K562 (cell line): ENCODE results near the gene SLC16A6. TPM values are rescaled to one million over a fixed set of nuclear protein-coding genes. Genes with fewer than 3 reads are reported as not detected.

Experiments
- ATAC-seq: fragments of 200-7000 bp; cut with Tn5 transposase; 3 replicates; pipeline ENCODE4 v1.9.1; 2020; ENCODE audit warnings: moderate library complexity
- BruUV-seq: library from RNA; stranded (reverse); fragments of 400-500 nt; replicated peaks from 2 replicates; lab custom pipeline; 2021; lab: Mats Ljungman, UMichigan
- CTCF ChIA-PET: fragments of 300-600 bp; formaldehyde crosslinking; extraction: SDS; loops from one replicate; lab custom pipeline; 2021; ENCODE audit warnings: low intra/inter-chr PET ratio; lab: Yijun Ruan, JAX
- POLR2A ChIA-PET: fragments of 300-600, 350-650 bp; sonication (Branson Sonifier 250); formaldehyde crosslinking; extraction: SDS; loops from one replicate; lab custom pipeline; 2021; ENCODE audit warnings: antibody characterized with exemption, inconsistent platforms; lab: Yijun Ruan, JAX
- DNase-seq, 4 experiments: peaks; one replicate each; pipeline versions ENCODE4 v3.0.0 to v3.0.0-alpha.2; 2011 to 2018; ENCODE audit warnings: low spot score in 3 of 4, mixed read lengths in 3 of 4; ENCODE audit errors: extremely low read depth in 1 of 4
- FAIRE-seq: peaks from 2 replicates; lab custom pipeline; 2011; peaks lifted over from hg19 to GRCh38; lab: Jason Lieb, UNC
- H2AFZ ChIP-seq: 2 replicates; pipeline ENCODE4 v1.6.0; 2011; ENCODE audit warnings: low read depth, low read length, control low read depth, inconsistent platforms
- H3K27ac ChIP-seq: fragments of 200-600 bp; 3 replicates; pipeline ENCODE4 v1.8.0; 2011; ENCODE audit warnings: low read depth, mild to moderate bottlenecking, control low read depth, inconsistent platforms, low read length, moderate library complexity, mixed read lengths; ENCODE audit errors: extremely low read depth
- H3K27me3 ChIP-seq, 2 experiments: fragments of 300-600 bp in 1 of 2; 2 replicates in 1 of 2; 3 replicates in 1 of 2; pipeline versions ENCODE4 v1.6.0 to v1.8.0; 2011; ENCODE audit warnings: inconsistent platforms in 2 of 2, low read length in 2 of 2, mild to moderate bottlenecking in 1 of 2, mixed read lengths in 1 of 2, moderate library complexity in 1 of 2; ENCODE audit not compliant: control insufficient read depth in 2 of 2, insufficient read depth in 2 of 2
- H3K36me3 ChIP-seq: fragments of 300-600 bp; 3 replicates; pipeline ENCODE4 v1.8.0; 2011; ENCODE audit warnings: mild to moderate bottlenecking, low read length, inconsistent platforms; ENCODE audit not compliant: control insufficient read depth, insufficient read depth
- H3K4me1 ChIP-seq, 2 experiments: fragments of 200-600 bp in 1 of 2; replicated peaks in 1 of 2; 2 replicates in 1 of 2; 3 replicates in 1 of 2; pipeline versions ENCODE4 v1.5.1 to v1.8.0; 2011; ENCODE audit warnings: inconsistent platforms in 2 of 2, low read length in 2 of 2, mild to moderate bottlenecking in 1 of 2, mixed read lengths in 1 of 2, moderate library complexity in 1 of 2; ENCODE audit not compliant: control insufficient read depth in 2 of 2, insufficient read depth in 2 of 2
- H3K4me2 ChIP-seq: 2 replicates; pipeline ENCODE4 v1.6.1; 2011; ENCODE audit warnings: low read length, control low read depth, inconsistent platforms, mixed read lengths; ENCODE audit not compliant: insufficient read depth
- H3K4me3 ChIP-seq: fragments of 200-600 bp; sonication (generic), shearing (Covaris generic); 2 replicates; pipeline ENCODE4 v1.5.1; 2016; ENCODE audit warnings: control low read depth, inconsistent platforms
- H3K79me2 ChIP-seq: fragments of 200-600 bp; 3 replicates; pipeline ENCODE4 v1.8.0; 2011; ENCODE audit warnings: low read length, inconsistent platforms; ENCODE audit not compliant: control insufficient read depth, insufficient read depth
- H3K9ac ChIP-seq, 2 experiments: 2 replicates each; pipeline versions ENCODE4 v1.6.0 to v1.6.1; 2011; ENCODE audit warnings: low read depth in 2 of 2, low read length in 2 of 2, control low read depth in 1 of 2, inconsistent platforms in 1 of 2, mild to moderate bottlenecking in 1 of 2, mixed read lengths in 1 of 2; ENCODE audit not compliant: insufficient read depth in 1 of 2
- H3K9me1 ChIP-seq: one replicate; pipeline ENCODE4 v1.6.0; 2011; ENCODE audit warnings: inconsistent platforms, mild to moderate bottlenecking, low read length, moderate library complexity; ENCODE audit not compliant: control insufficient read depth, insufficient read depth
- H3K9me3 ChIP-seq: replicated peaks from 2 replicates; pipeline ENCODE4 v1.5.1; 2011; ENCODE audit warnings: low read depth, low read length, inconsistent platforms; ENCODE audit not compliant: control insufficient read depth, insufficient read depth
- H4K20me1 ChIP-seq: replicated peaks from 2 replicates; pipeline ENCODE4 v1.6.1; 2011; ENCODE audit warnings: low read length, inconsistent platforms, mixed read lengths; ENCODE audit not compliant: control insufficient read depth, insufficient read depth
- CEBPB ChIP-seq: fragments of 450-650 bp; IDR thresholded peaks from 2 replicates; pipeline ENCODE4 v1.6.1; 2016; ENCODE audit warnings: missing genetic modification characterization, missing compliant biosample characterization
- EGR1 ChIP-seq: fragments of 450-650 bp; conservative IDR thresholded peaks from 2 replicates; pipeline ENCODE4 v1.6.1; 2017; ENCODE audit warnings: mild to moderate bottlenecking
- WGBS: fragments of 100-300 bp; shearing (Covaris generic); methylation state at CpG from one replicate; pipeline ENCODE4 v1.1.6; 2016; ENCODE audit warnings: low coverage, mixed read lengths; ENCODE audit not compliant: insufficient coverage; ENCODE audit errors: missing lambda C conversion rate; 5-methylcytosine and 5-hydroxymethylcytosine counted together
- in situ Hi-C: fragments of 300-500 bp; cut with MboI; formaldehyde crosslinking; loops from 4 replicates; pipeline ENCODE4 v1.15.0; 2018; ENCODE audit warnings: inconsistent platforms, mixed read lengths
- intact Hi-C: fragments of 100-400 bp; cut with micrococcal nuclease; formaldehyde crosslinking; loops from 2 replicates; pipeline ENCODE4 v1.14.2; 2022
- polyA plus RNA-seq, 8 experiments: library from polyadenylated mRNA; depleted of rRNA in 4 of 8; stranded (reverse) in 5 of 8; unstranded in 3 of 8; fragments of >200 nt; fragmentation: Nextera tagmentation in 2 of 8; fragmentation: Illumina TruSeq in 1 of 8; extraction: Ambion mirVana in 2 of 8; extraction: Trizol in 1 of 8; gene quantifications; 2 replicates each; pipeline versions ENCODE4 v1.2.1 to v1.2.3, GENCODE V29; 2011 to 2014; ENCODE audit warnings: inconsistent platforms in 1 of 8, missing spikeins in 1 of 8
- total RNA-seq, 7 experiments: library from RNA; depleted of rRNA in 6 of 7; stranded (reverse); fragments of >200 nt in 6 of 7; fragmentation: Illumina TruSeq in 2 of 7; extraction: Trizol in 2 of 7; gene quantifications; 2 replicates each; pipeline versions ENCODE4 v1.2.1 to v1.2.3, GENCODE V29; 2011 to 2021; ENCODE audit warnings: low replicate concordance in 1 of 7
- TF ChIP-seq, protein P1 (sequence below): fragments of 250-450 bp; sonication (Bioruptor Pico); IDR thresholded peaks from 2 replicates; pipeline ENCODE4 v1.5.0; 2022; ENCODE audit warnings: mild to moderate bottlenecking
- TF ChIP-seq, protein P2 (sequence below): conservative IDR thresholded peaks from 2 replicates; pipeline ENCODE4 v1.6.1; 2011; ENCODE audit warnings: low read depth, mild to moderate bottlenecking, low read length; ENCODE audit not compliant: control insufficient read depth
- TF ChIP-seq, protein P3 (sequence below): fragments of 450-650 bp; formaldehyde crosslinking; IDR thresholded peaks from 2 replicates; pipeline ENCODE4 v1.4.0; 2022; ENCODE audit warnings: missing genetic modification characterization
- TF ChIP-seq, protein P4 (sequence below): sonication (generic); formaldehyde crosslinking; IDR thresholded peaks from 2 replicates; pipeline ENCODE4 v1.8.0; 2022; ENCODE audit warnings: mild to moderate bottlenecking, missing genetic modification reagents

Gene SLC16A6
- total and polyA plus RNA-seq, 9 of the 15 experiments (the other 6 are each of a cell fraction or from before 2014, with no cell fraction given) = 0.05 to 0.31 (median 0.15) TPM

DNA sequence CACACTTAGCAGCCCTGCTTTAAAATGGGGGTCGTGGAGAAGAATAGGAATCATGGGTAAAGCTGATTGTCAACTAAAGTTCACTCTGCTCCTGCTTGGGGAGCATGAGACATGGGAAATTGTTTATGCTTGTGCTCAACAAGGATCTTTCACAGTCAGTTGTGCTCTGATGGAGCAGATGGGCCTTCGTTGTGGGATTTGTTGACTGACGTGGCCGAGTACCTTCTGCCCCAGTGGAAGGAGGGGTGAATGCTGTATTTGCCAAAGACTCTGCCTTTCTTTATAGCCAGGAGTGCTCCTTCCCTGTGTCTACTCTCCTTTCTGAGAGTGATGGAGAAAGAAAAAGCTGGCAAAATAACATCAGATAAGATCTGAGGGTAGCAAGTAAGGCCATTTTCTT lies 11.7 kb upstream of the SLC16A6 start:
- no peaks in the 10 kb centered on the region for H3K79me2 ChIP-seq
- H2AFZ ChIP-seq = no peak overlapping the region
- no peaks in the 10 kb centered on the region for H3K4me1 ChIP-seq
- in situ Hi-C loops (no loop called here), intact Hi-C loops (no loop called here)
- peaks cover 9 to 30% of the 10 kb centered on the region in 2 experiments for H3K27me3 ChIP-seq
- TF ChIP-seq EGR1 (no peak), CEBPB (tag) (no peak)
- TF ChIP-seq, protein P1, sequence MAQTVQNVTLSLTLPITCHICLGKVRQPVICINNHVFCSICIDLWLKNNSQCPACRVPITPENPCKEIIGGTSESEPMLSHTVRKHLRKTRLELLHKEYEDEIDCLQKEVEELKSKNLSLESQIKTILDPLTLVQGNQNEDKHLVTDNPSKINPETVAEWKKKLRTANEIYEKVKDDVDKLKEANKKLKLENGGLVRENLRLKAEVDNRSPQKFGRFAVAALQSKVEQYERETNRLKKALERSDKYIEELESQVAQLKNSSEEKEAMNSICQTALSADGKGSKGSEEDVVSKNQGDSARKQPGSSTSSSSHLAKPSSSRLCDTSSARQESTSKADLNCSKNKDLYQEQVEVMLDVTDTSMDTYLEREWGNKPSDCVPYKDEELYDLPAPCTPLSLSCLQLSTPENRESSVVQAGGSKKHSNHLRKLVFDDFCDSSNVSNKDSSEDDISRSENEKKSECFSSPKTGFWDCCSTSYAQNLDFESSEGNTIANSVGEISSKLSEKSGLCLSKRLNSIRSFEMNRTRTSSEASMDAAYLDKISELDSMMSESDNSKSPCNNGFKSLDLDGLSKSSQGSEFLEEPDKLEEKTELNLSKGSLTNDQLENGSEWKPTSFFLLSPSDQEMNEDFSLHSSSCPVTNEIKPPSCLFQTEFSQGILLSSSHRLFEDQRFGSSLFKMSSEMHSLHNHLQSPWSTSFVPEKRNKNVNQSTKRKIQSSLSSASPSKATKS (CRISPR knock-in tag) = no peak
- TF ChIP-seq, protein P2, sequence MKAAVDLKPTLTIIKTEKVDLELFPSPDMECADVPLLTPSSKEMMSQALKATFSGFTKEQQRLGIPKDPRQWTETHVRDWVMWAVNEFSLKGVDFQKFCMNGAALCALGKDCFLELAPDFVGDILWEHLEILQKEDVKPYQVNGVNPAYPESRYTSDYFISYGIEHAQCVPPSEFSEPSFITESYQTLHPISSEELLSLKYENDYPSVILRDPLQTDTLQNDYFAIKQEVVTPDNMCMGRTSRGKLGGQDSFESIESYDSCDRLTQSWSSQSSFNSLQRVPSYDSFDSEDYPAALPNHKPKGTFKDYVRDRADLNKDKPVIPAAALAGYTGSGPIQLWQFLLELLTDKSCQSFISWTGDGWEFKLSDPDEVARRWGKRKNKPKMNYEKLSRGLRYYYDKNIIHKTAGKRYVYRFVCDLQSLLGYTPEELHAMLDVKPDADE = no peak
- TF ChIP-seq, protein P3, sequence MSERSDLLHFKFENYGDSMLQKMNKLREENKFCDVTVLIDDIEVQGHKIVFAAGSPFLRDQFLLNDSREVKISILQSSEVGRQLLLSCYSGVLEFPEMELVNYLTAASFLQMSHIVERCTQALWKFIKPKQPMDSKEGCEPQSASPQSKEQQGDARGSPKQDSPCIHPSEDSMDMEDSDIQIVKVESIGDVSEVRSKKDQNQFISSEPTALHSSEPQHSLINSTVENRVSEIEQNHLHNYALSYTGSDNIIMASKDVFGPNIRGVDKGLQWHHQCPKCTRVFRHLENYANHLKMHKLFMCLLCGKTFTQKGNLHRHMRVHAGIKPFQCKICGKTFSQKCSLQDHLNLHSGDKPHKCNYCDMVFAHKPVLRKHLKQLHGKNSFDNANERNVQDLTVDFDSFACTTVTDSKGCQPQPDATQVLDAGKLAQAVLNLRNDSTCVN (CRISPR knock-in tag) = no peak
- TF ChIP-seq, protein P4, sequence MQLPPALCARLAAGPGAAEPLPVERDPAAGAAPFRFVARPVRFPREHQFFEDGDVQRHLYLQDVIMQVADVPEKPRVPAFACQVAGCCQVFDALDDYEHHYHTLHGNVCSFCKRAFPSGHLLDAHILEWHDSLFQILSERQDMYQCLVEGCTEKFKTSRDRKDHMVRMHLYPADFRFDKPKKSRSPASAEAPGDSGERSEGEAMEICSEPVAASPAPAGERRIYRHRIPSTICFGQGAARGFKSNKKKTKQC (CRISPR knock-in tag) = no peak
- BruUV-seq = no TSS peak
- FAIRE-seq (no peak), ATAC-seq (no peak), DNase-seq (no peak)
- WGBS = 1% methylated on average over 4 of the region's 4 CpGs
- H3K9me3 ChIP-seq = no peaks in the 10 kb centered on the region
- ChIA-PET CTCF (no interaction called here), POLR2A (interaction anchor here (1.5 kb wide), 1 partner anchor 11 kb away, joined by 4 read pairs; the partner anchor contains the start of gene ARSG)
- no peak overlapping the region for H3K9ac ChIP-seq
- H3K9me1 ChIP-seq = no peaks in the 10 kb centered on the region
- no peak overlapping the region for H3K4me2 ChIP-seq
- H3K27ac ChIP-seq = no peak overlapping the region
- no peaks in the 10 kb centered on the region for H4K20me1 ChIP-seq
- no peaks in the 10 kb centered on the region for H3K36me3 ChIP-seq
- H3K4me3 ChIP-seq = no peak overlapping the region
